A549 (cell line): ENCODE data around the gene MEST.

Source experiments
- BHLHE40 ChIP-seq: IDR thresholded peaks from 2 replicates; pipeline ENCODE4 v1.6.1; 2012; ENCODE audit warnings: low read depth, low read length, inconsistent platforms
- CHD4 ChIP-seq: fragments of 200-600 bp; sonication (generic); IDR thresholded peaks from 2 replicates; pipeline ENCODE4 v1.6.1; 2016; ENCODE audit warnings: antibody characterized with exemption, mild to moderate bottlenecking, borderline replicate concordance
- CTCF ChIP-seq: fragments of >200 bp; sonication (Bioruptor Twin); formaldehyde crosslinking; IDR thresholded peaks from 3 replicates; pipeline ENCODE4 v1.5.1; 2016
- EP300 ChIP-seq, 2 experiments: fragments of >200 bp; sonication (Bioruptor Twin); formaldehyde crosslinking; IDR thresholded peaks; 2 replicates in 1 of 2; 3 replicates in 1 of 2; pipeline ENCODE4 v1.6.1; 2016 to 2017
- HDAC2 ChIP-seq: fragments of 200-600 bp; sonication (generic); IDR thresholded peaks from 2 replicates; pipeline ENCODE4 v1.6.1; 2016
- MAZ ChIP-seq: fragments of 150-350 bp; IDR thresholded peaks from 2 replicates; pipeline ENCODE4 v1.6.1; 2014; ENCODE audit warnings: antibody characterized with exemption, low read depth, low read length, borderline replicate concordance
- POLR2A ChIP-seq: IDR thresholded peaks from 2 replicates; pipeline ENCODE4 v1.6.1; 2012; ENCODE audit warnings: mild to moderate bottlenecking, low read length

GRCh38 chr7:130554481-130554880 is 62.6 kb downstream of the MEST start:
- TF ChIP-seq CTCF (no peak), CHD4 (no peak), POLR2A (no peak), EP300 (IDR thresholded peaks at IDR 0.05) (no peak), MAZ (no peak), BHLHE40 (no peak), HDAC2 (no peak)
